Hematopoietic multipotent progenitor cell treated with erythropoietin and hydrocortisone succinate and interleukin-3 and kit ligand, for 17 days (in vitro differentiated cells): ENCODE results near the gene ARSG.

Source experiments
- DNase-seq: peaks from one replicate; pipeline ENCODE4 v3.0.0-alpha.2; 2015; ENCODE audit warnings: low spot score

Gene ARSG

DNA sequence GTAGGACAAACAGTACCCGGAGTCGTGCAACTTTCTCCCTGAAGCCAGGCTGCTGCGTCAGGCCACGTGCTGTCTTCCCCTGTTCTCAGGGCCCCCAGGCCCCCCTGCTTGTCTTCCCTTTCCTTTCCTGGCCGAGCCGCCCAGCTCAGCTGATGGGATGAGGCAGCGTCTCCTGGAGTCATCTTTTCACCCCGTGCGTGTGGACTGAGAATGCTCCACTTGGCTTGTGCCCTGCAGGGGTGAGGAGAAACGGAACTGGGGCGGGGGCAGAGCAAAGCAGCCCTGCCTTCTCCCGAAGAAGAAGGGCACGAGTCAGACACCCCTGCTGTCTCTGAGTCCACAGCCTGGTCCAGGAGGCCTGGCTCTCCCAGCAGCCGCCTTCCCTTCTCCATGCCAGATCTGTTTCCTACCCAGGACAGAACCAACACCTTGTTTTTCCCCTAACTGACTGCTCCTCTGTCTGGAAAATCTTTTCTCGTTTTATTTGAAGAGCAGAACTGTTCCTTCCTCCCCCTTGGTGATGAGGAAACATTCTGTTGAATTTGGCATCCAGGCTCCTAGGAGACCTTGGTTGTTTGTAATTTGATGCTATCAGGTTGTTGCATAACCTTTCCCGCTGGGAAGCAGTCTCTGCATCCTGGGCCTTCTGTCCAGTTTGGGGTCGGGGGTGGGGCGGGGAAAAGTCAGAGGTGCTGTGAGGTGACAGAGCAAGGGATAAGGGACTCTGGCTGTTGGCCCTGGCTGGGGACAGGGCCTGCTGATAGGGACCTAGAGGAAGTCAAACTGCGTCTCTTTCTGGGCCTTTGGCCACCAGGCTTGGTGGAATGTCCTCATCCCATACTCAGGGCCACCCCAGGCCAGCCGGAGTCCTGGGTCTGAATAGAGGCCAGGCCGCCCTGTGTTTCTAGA, 87.2 kb downstream of the ARSG start:
- no peak for DNase-seq

- DNase-seq, result no peak
Observed at GRCh38 chr17:68379177-68379510, 87.8 kb downstream of the ARSG start.

DNA sequence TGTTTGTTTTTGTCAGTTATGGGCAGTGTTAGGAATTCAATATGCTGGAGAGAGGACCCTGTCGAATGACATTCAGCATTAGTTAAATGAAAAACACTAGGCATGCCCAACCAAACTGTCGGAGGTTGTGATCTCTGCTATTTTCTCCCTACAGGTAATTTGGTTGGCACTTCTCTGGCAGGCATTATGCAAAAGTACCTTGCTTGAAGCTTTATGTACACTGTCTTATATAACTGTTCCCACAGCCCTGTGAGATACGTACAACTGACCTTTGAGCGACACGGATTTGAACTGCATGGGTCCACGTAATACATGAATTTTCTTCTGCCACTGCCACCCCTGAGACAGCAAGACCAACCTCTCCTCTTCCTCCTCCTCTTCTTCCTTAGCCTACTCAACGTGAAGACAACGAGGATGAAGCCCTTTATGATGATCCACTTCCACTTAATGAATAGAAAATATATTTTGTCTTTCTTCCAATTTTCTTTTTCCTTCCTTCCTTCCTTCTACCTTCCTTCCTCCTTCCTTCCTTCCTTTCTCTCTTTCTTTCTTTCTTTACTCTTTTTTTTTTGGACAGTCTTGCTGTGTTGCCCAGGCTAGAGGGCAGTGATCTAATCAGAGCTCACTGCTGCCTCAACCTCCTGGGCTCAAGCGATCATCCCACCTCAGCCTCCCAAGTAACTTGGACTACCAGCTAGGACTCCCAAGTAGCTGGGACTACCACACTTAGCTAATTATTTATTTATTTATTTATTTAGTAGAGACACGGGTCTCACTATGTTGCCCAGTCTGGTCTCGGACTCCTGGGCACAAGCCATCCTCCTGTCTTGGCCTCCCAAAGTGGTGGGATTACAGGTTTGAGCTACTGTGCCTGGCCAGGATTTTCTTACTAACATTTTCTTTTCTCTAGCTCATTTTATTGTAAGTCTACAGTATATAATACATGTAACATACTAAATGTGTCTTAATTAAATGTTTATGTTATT, 88.7 kb downstream of the ARSG start:
- DNase-seq, result no peak

DNA sequence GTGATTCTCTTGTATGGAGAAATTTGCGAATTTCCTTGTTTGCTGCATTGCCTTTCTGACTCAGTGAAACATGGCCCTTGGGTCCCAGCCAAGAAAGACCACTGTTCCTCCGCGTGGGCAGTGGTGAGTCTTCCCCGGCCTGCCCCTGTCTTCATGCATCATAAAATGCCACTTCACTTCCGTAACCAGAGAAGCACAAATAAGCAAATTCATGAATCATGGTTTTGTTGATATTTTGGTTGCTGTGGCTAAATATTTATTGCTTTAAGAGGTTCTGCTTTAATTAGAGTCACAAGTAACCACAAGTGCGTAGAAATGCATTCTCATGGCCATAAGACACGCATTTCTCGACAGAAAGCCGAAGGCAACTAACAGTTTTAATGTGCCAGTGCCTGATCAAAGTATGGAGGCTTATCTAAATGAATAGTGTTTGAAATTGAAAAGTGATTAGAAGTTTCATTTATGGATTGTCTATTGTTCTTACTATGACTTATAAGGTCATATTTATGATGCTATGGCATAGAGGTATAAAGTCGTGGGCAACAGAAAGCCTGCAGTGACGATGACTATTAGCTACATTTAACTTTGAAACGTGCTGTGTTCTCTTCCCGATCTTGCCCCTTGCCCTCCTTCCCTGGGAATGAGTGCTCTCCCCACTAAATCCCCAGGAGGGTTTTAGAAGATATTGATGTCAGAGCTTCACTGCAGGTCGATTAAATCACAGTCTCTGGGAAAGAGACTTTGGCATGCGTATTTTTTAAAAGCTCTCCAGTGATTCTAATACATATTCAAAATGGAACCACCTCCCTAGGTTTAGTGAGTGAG, 90.0 kb downstream of the ARSG start:
- DNase-seq, result no peak

DNA sequence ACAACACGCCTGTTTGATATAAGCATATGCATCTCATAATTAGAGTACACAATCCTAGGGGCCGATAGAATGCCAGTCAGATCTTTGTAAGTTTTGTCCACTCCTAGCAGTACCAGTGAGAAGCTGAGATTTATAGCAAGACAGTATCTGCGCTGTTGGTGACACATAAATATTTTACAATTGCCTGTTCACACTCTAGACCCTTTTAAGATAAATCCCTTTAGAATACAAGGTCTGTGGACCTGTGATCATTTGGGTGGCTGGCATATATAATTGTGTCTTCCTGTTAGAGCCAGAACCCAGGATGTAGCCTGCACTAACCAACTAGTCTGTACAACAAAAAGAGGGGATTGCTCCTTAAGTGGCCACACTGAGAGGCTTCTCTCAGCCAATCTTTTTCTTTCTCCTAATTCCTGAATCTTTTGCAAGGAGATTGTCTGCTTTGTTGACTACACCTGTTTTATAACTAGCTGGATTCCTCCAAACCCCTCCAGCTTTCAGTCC, 91.3 kb downstream of the ARSG start:
- DNase-seq, result no peak

DNA sequence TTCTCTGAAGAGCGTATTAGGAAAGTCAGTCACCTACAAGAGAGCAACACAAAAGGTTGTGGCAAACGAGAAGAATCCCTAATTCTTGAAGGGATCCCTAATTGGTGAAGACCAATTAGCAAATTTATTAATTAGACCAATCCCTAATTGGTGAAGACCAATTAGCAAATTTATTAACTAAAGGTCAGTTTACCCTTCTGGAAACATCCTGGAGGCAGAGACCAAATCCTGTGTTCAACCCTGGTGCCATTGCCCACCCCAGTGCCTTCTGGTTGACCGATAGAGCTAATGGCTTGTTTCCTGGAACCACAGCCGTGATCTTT, 91.8 kb downstream of the ARSG start:
- no peak for DNase-seq

GRCh38 chr17:68383443-68384321, 92.4 kb downstream of the ARSG start:
- no peak for DNase-seq

GRCh38 chr17:68384471-68384870, 93.2 kb downstream of the ARSG start:
- DNase-seq, result no peak

DNA sequence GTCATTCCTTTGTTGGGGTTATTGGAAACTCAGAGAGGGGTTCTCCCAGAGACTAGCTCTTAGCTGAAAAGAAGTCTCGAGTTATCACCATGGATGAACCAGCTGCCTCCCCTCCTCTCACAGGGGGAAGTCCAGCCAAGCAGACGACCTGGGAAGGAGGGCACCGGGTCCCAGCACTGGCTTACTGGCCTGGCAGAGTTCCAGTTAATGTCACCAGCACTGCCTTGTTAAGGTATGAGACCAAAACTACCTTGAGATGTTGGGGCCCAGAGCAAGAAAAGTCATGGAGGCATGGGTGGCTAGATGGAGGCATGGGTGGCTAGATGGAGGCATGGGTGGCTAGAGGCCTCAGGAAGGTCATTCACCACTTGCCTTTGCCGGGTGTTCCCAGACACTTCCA, 93.6 kb downstream of the ARSG start:
- no peak for DNase-seq

DNA sequence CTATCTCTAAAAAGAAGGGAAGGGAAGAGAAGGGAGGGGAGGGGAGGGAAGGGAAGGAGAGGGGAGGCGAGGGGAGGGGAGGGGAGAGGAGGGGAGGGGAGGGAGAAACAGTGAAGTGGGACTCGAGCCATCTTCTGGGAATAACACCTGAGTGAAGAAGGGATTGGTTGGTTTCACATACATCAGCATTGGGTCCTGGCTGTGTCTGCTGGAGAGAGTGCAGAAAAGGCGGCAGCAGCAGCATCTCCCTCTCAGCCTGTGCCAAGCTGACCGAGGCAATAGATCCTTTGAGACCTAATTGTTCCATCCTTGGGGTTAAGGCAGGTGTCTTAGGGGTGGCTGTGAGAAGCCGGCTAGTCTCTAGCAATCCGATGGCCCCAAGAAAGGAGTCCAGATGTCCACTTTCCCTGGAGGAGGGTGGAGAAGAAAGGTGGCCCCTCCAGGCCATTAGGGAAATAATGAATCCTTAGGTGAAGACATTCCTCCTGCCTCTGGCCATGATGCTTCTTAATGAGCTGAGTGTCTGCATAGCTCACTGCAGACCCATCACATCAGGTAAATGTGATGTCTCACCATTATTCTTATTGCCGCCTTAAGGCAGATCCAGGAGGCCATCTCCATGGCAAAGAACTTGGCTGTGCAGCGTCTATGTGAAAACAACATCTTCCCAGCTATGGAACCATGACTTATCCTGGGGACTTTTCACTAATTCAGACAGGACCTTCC, 94.4 kb downstream of the ARSG start:
- DNase-seq, result no peak

GRCh38 chr17:68387435-68388218, 96.3 kb downstream of the ARSG start:
- DNase-seq, result no peak

- DNase-seq, result no peak
Observed at GRCh38 chr17:68389041-68389440, 97.7 kb downstream of the ARSG start.

DNA sequence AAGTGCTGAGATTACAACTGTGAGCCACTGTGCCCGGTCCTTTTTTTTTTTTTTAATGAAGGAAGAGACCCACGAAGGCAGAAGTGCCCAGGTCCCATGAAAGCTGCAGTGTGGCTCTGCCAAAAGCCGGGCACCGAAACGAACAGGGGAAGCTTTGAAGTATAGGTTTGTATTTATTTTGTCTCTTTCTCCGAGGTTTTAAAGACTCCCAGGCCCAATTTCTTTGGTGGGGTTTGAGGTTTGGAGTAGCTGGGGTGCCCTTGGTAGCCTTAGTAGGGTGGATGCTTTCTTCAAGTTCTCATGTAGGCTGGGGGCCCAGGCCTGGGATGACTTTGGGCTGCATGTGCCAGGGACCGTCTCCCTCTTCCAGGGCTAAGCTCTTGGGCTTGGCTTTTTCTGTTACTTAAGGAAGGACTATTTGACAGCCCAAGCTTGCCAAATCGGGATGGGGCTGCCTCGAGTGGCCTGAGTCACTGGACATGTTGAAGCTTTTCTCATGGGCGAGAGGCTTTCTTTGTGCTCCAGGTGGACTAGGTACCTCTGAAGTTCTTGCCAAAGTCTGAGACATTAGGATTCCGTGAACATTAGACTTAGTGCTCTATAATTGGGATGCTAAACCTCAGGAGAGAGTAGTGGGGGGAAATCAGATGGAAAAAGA, 99.7 kb downstream of the ARSG start:
- DNase-seq, result no peak

- DNase-seq, result no peak
Observed at GRCh38 chr17:68391561-68392268, 100.4 kb downstream of the ARSG start.

DNA sequence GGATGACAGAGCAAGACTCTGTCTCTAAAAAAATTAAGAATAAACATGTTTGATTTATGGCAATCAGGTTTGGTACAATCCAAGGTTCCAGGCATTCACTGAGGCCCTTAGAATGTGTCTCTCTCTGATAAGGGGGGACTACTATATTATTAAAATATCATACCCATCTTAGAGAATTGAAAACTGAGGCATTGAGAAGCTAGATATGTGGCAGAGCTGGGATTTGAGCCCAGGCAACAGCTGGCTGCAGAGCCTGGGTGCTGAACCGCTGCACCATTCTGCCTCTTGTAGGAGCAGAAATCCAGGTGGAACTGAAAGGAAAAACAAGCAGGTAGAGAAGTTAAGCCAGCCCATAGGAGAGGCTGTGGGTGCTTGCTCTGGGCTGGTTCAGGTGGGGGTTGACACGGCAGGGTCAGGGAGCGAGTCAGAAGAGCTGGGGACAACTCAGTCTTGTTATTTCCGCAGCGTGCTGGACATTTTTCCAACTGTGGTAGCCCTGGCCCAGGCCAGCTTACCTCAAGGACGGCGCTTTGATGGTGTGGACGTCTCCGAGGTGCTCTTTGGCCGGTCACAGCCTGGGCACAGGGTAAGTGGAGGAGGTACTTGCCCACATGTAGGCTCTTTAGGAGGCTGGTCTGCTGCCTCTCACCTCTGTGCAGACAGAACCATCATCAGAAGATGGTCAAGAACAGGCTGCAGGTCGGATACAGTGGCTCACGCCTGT, 103.5 kb downstream of the ARSG start:
- DNase-seq, result no peak

- DNase-seq, result no peak
Observed at GRCh38 chr17:68396226-68397107, 105.2 kb downstream of the ARSG start.

DNA sequence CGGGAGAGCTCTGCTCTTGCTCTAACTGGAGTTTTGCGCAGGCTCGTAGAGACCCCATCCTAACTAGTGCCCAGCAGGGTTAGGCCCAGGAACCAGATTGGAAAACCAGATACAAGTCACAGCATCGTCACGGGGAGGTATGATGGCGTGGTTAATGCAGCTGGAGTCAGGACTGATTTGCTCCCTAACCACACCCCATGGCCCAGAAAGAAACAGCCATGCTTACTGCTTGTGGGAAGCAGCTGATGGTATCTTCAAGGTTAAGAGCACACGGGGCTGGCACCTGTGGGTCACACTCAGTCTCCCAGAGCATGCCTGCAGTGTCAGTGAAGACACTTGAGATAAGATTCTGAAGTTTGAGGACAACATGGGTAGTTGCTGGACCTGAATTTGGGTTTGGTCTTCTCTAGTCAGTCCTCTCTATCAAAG, 105.8 kb downstream of the ARSG start:
- no peak for DNase-seq
